ENCODE data around the gene CDKAL1.

DNA sequence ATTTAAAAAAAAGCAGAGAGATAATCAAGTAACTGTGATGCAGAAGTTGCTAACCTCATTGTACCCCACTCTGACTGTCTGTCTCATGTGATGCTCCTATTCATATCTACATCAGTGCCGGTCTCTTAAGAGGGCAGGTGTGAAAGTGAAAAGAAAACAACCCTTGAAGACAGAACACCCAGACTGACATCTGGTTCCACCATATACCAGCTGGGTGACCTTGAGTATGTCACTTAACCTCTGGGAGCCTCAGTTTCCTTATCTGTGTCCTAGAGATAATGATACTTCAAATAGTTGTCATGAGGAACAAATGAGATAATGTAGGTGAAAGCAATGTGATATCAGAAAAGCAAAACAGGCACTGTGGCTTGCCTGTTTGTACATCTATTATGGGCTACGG, 632.5 kb downstream of the CDKAL1 start:
- TF ChIP-seq FOXP1 (IDR thresholded peaks at IDR 0.05), result no peak
- no peak for TF ChIP-seq FOXP1 (CRISPR knock-in tag; IDR thresholded peaks at IDR 0.05)
- TF ChIP-seq KDM1A (CRISPR knock-in tag; IDR thresholded peaks at IDR 0.05), result no peak
- TF ChIP-seq CAMTA2 (CRISPR knock-in tag; IDR thresholded peaks at IDR 0.05; ENCODE audit: borderline replicate concordance), result no peak
- TF ChIP-seq MBD4 (IDR thresholded peaks at IDR 0.05; ENCODE audit: borderline replicate concordance, low read length), result no peak
- TF ChIP-seq, protein P1, sequence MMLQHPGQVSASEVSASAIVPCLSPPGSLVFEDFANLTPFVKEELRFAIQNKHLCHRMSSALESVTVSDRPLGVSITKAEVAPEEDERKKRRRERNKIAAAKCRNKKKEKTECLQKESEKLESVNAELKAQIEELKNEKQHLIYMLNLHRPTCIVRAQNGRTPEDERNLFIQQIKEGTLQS (CRISPR knock-in tag; IDR thresholded peaks at IDR 0.05), result no peak
- TF ChIP-seq KLF9 (CRISPR knock-in tag; IDR thresholded peaks at IDR 0.05; ENCODE audit: low read depth), result no peak
- no peak for TF ChIP-seq TARDBP (CRISPR knock-in tag; IDR thresholded peaks at IDR 0.05)
- TF ChIP-seq AHR (CRISPR knock-in tag; IDR thresholded peaks at IDR 0.05), result no peak
- TF ChIP-seq, protein P2, sequence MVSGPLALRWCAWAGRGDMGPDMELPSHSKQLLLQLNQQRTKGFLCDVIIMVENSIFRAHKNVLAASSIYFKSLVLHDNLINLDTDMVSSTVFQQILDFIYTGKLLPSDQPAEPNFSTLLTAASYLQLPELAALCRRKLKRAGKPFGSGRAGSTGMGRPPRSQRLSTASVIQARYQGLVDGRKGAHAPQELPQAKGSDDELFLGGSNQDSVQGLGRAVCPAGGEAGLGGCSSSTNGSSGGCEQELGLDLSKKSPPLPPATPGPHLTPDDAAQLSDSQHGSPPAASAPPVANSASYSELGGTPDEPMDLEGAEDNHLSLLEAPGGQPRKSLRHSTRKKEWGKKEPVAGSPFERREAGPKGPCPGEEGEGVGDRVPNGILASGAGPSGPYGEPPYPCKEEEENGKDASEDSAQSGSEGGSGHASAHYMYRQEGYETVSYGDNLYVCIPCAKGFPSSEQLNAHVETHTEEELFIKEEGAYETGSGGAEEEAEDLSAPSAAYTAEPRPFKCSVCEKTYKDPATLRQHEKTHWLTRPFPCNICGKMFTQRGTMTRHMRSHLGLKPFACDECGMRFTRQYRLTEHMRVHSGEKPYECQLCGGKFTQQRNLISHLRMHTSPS (CRISPR knock-in tag; IDR thresholded peaks at IDR 0.05; ENCODE audit: low read depth), result no peak
- TF ChIP-seq, protein P3, sequence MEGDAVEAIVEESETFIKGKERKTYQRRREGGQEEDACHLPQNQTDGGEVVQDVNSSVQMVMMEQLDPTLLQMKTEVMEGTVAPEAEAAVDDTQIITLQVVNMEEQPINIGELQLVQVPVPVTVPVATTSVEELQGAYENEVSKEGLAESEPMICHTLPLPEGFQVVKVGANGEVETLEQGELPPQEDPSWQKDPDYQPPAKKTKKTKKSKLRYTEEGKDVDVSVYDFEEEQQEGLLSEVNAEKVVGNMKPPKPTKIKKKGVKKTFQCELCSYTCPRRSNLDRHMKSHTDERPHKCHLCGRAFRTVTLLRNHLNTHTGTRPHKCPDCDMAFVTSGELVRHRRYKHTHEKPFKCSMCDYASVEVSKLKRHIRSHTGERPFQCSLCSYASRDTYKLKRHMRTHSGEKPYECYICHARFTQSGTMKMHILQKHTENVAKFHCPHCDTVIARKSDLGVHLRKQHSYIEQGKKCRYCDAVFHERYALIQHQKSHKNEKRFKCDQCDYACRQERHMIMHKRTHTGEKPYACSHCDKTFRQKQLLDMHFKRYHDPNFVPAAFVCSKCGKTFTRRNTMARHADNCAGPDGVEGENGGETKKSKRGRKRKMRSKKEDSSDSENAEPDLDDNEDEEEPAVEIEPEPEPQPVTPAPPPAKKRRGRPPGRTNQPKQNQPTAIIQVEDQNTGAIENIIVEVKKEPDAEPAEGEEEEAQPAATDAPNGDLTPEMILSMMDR (CRISPR knock-in tag; IDR thresholded peaks at IDR 0.05), result no peak
- TF ChIP-seq EP300 (IDR thresholded peaks at IDR 0.05; ENCODE audit: low read depth in 2 of 2, low read length in 2 of 2), result no peak
- no peak for TF ChIP-seq EP300 (CRISPR knock-in tag; IDR thresholded peaks at IDR 0.05; ENCODE audit: borderline replicate concordance)
- no peak for TF ChIP-seq HDAC2 (CRISPR knock-in tag; IDR thresholded peaks at IDR 0.05)
